ENCODE data around the gene RFX4.

The RFX4 gene

DNA sequence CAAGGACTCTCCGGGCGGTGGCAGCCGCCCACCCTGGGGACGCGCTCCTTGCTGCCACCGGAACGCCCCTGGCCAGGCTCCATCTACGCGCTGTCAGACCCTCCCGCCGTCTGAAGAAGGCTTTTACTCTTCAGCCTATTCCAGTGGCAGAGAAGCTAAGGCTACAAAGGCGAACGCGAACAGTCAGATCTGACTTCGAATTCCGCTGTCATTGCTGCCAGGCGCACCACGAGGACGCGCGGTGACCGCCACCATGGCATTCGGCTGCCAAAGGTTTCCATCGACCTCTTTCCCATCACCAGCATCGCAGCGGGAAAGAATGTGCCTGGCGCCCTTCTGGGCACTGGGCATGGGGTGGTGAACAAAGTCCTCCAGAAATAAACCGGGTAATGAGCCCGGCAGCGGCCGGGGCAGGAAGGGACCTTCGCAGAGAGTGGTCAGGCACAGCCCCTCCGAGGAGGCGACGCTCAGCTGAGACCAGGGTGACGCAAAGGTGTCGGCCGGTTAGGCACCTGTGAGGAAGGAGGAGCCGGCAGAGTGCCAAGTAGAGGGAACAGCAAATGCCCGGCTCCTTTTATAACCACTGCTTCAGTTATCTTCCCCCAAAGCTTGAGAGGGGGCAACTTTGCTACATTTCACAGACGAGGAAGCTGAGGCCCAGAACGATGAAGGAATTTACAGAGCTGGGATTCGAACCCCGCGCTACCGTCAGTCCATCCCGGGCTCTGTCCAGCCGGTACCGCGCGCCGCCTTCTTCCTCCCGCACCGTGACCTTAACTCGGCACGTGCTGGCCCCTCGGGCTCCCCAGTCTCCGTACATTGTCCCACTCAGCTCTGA lies 1.9 kb upstream of the RFX4 start:
- Histone ChIP-seq H3K4me2 (no peak overlapping the region), H3K27ac (no peak overlapping the region), H3K4me3 (no peak overlapping the region), H3K27me3 (peaks cover 55 to 72% (median 66%) of the 10 kb centered on the region in 11 experiments), H3K4me1 (peaks cover 5 to 14% (median 7%) of the 10 kb centered on the region in 10 experiments; a peak in 13 of 20 replicates), H3K9me3 (replicated peaks in 1 of 11) (peaks cover 26 to 47% (median 39%) of the 10 kb centered on the region in 11 experiments), H3K36me3 (no peaks in the 10 kb centered on the region), H3K9ac (no peak overlapping the region), H4K20me1 (peaks cover 0 to 32% (median 15%) of the 10 kb centered on the region in 11 experiments; a peak in 15 of 22 replicates)
- no peak for TF ChIP-seq Cebpa-rat (IDR thresholded peaks at IDR 0.05)

- Histone ChIP-seq H3K4me3 (no peak overlapping the region), H3K4me1 (peaks cover 5 to 14% (median 7%) of the 10 kb centered on the region in 10 experiments; a peak in 13 of 20 replicates), H4K20me1 (peaks cover 0 to 39% (median 15%) of the 10 kb centered on the region in 11 experiments; a peak in 15 of 22 replicates), H3K36me3 (no peaks in the 10 kb centered on the region), H3K27me3 (peaks cover 63 to 80% (median 74%) of the 10 kb centered on the region in 11 experiments), H3K27ac (no peak overlapping the region), H3K9me3 (replicated peaks in 1 of 11) (peaks cover 34 to 55% (median 47%) of the 10 kb centered on the region in 11 experiments), H3K9ac (no peak overlapping the region), H3K4me2 (no peak overlapping the region)
- TF ChIP-seq Cebpa-rat (IDR thresholded peaks at IDR 0.05), result no peak
Observed at GRCh38 chr12:106581543-106582248, 1.1 kb upstream of the RFX4 start.

DNA sequence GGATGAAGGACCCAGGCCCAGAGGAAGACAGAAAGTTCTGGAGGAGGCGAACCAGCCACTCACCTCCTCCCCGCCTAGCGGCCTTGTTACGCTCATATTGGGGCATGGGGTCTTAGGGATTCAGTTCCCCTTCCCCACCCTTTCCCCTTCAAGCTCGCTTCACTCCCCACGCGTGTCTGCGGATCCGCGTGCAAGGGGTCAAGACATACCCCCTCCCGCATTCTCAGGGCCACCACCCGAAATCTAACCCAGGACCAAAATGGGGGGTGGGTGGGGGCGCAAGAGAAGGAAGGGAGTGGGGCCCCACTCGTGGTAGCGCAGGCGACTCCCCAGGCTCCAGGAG lies 584 bp upstream of the RFX4 start:
- no peak overlapping the region for H3K27ac ChIP-seq
- TF ChIP-seq Cebpa-rat (IDR thresholded peaks at IDR 0.05), result no peak
- H3K9ac ChIP-seq, result no peak overlapping the region
- H4K20me1 ChIP-seq, result peaks cover 0 to 45% (median 15%) of the 10 kb centered on the region in 11 experiments; a peak in 15 of 22 replicates
- H3K36me3 ChIP-seq, result no peaks in the 10 kb centered on the region
- H3K4me3 ChIP-seq, result no peak overlapping the region
- peaks cover 5 to 14% (median 7%) of the 10 kb centered on the region in 10 experiments; a peak in 13 of 20 replicates for H3K4me1 ChIP-seq
- H3K27me3 ChIP-seq, result peaks cover 68 to 86% (median 79%) of the 10 kb centered on the region in 11 experiments
- H3K4me2 ChIP-seq, result no peak overlapping the region
- H3K9me3 ChIP-seq (replicated peaks in 1 of 11), result peaks cover 40 to 61% (median 52%) of the 10 kb centered on the region in 11 experiments

GRCh38 chr12:106583242-106584103 lies 669 bp downstream of the RFX4 start:
- no peak for TF ChIP-seq Cebpa-rat (IDR thresholded peaks at IDR 0.05)
- H3K4me3 ChIP-seq, result peak overlapping the region; percentile 25 to 59 (median 45); a peak in 18 of 20 replicates

DNA sequence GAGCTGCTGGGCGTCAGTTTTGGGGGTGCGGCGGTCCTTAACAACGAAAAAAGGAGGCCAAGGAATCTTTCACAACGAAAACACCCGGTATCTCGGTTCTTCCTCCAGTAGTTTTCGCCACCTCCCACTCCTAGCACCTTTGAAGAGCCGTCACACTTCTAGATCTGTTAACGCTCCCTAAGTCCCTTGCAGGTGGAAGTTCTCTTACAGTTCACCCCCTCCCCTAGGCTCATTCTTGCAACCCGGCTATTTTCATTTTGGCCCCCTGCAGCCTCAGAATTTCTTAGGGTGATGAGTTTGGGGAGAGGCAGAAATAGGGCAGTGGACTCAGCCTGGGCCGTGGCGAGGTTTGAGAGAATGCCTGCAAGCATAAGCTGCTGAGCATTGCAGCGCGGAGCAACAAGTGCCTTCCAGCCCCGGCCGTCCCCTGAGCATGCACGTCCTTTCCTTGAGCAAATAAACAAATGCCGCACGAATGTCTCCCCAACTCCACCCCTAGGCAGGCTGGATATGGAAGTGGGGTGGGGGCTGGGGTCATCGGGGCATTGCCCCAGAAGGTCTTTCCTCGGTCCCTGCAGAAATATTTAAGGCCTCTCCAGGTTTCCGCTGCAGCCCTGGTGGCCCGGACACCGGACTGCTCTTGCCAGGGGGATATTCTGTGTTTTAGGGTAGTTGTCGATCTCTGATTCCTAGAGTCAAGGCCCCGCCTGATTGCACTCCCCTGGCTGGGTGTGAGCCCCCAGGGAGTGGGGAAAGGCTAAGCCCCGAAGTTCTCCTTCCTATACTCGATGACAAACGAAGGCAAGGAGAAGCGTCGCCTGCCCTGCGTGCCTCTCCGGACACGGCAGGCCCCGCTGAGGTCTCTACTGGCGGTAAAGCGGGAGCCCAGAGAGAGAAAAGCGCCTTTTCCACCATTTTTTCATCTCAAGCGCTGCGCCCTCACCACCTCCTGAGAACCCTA lies 1.6 kb downstream of the RFX4 start:
- no peak overlapping the region for H3K9ac ChIP-seq
- H3K36me3 ChIP-seq, result no peaks in the 10 kb centered on the region
- H3K4me3 ChIP-seq, result peak overlapping the region; percentile 25 to 59 (median 45); a peak in 13 of 20 replicates
- H3K4me1 ChIP-seq, result peaks cover 5 to 14% (median 7%) of the 10 kb centered on the region in 10 experiments; a peak in 13 of 20 replicates
- H4K20me1 ChIP-seq, result peaks cover 0 to 49% (median 15%) of the 10 kb centered on the region in 11 experiments; a peak in 15 of 22 replicates
- no peak for TF ChIP-seq Cebpa-rat (IDR thresholded peaks at IDR 0.05)
- peaks cover 43 to 71% (median 59%) of the 10 kb centered on the region in 11 experiments for H3K9me3 ChIP-seq (replicated peaks in 1 of 11)
- H3K4me2 ChIP-seq, result peak overlapping the region; percentile 55 to 80 (median 64); a peak in 18 of 22 replicates
- H3K27me3 ChIP-seq, result peaks cover 90 to 100% (median 100%) of the 10 kb centered on the region in 11 experiments
- H3K27ac ChIP-seq, result no peak overlapping the region

More at GRCh38 chr12:106583242-106584103, 669 bp downstream of the RFX4 start:
- H3K27ac ChIP-seq, result no peak overlapping the region
- H3K27me3 ChIP-seq, result peaks cover 81 to 97% (median 92%) of the 10 kb centered on the region in 11 experiments
- H3K9me3 ChIP-seq (replicated peaks in 1 of 11), result peaks cover 43 to 69% (median 59%) of the 10 kb centered on the region in 11 experiments
- H4K20me1 ChIP-seq, result peaks cover 0 to 49% (median 15%) of the 10 kb centered on the region in 11 experiments; a peak in 15 of 22 replicates
- no peak overlapping the region for H3K9ac ChIP-seq
- H3K4me1 ChIP-seq, result peaks cover 5 to 14% (median 7%) of the 10 kb centered on the region in 10 experiments; a peak in 13 of 20 replicates
- no peaks in the 10 kb centered on the region for H3K36me3 ChIP-seq
- H3K4me2 ChIP-seq, result peak overlapping the region; percentile 55 to 80 (median 64); a peak in 21 of 22 replicates

- Histone ChIP-seq H4K20me1 (peaks cover 0 to 49% (median 15%) of the 10 kb centered on the region in 11 experiments; a peak in 15 of 22 replicates), H3K4me2 (no peak overlapping the region), H3K4me1 (peaks cover 5 to 14% (median 7%) of the 10 kb centered on the region in 10 experiments; a peak in 13 of 20 replicates), H3K36me3 (no peaks in the 10 kb centered on the region), H3K27me3 (peaks cover 97 to 100% (median 100%) of the 10 kb centered on the region in 11 experiments), H3K9me3 (replicated peaks in 1 of 11) (peaks cover 43 to 71% (median 59%) of the 10 kb centered on the region in 11 experiments), H3K27ac (no peak overlapping the region), H3K9ac (no peak overlapping the region), H3K4me3 (no peak overlapping the region; a peak in 1 of 20 replicates)
- no peak for TF ChIP-seq Cebpa-rat (IDR thresholded peaks at IDR 0.05)
Observed at GRCh38 chr12:106585105-106585520, 2.3 kb downstream of the RFX4 start.

GRCh38 chr12:106585521-106586277 lies 2.9 kb downstream of the RFX4 start:
- no peak for TF ChIP-seq Cebpa-rat (IDR thresholded peaks at IDR 0.05)
- Histone ChIP-seq H3K36me3 (no peaks in the 10 kb centered on the region), H3K4me1 (peaks cover 5 to 14% (median 7%) of the 10 kb centered on the region in 10 experiments; a peak in 13 of 20 replicates), H3K9ac (no peak overlapping the region), H3K27ac (no peak overlapping the region), H4K20me1 (peaks cover 0 to 46% (median 15%) of the 10 kb centered on the region in 11 experiments; a peak in 15 of 22 replicates), H3K4me3 (peak overlapping the region in 1 of 10 experiments; percentile 18; a peak in 1 of 20 replicates), H3K4me2 (no peak overlapping the region), H3K27me3 (peaks cover 91 to 100% (median 100%) of the 10 kb centered on the region in 11 experiments), H3K9me3 (replicated peaks in 1 of 11) (peaks cover 38 to 66% (median 55%) of the 10 kb centered on the region in 11 experiments)
